GM19324 (cell line): ENCODE data around the gene CTDSPL.
"Not testable (repeated sequence)": the region's sequence is repeated elsewhere in the genome, so short reads cannot be mapped to it uniquely, and the experiment has no call there.

Experiments
- ATAC-seq: cut with Tn5 transposase; IDR thresholded peaks from one replicate; pipeline ENCODE4 v1.9.1; 2021; ENCODE audit warnings: mild to moderate bottlenecking, moderate library complexity; ENCODE audit not compliant: unreplicated experiment, low FRiP score

CTDSPL gene

GRCh38 chr3:37861620-37862041 is at the start of gene CTDSPL:
TSS of gene CTDSPL (plus strand) at chr3:37861880. CDS start at chr3:37862200, 320 bp downstream.
- no peak for ATAC-seq

- no peak for ATAC-seq
Measured at GRCh38 chr3:37812499-37812896, 49.2 kb upstream of the CTDSPL start.

- no peak for ATAC-seq
Measured at GRCh38 chr3:37813403-37813802, 48.3 kb upstream of the CTDSPL start.

- no peak for ATAC-seq
Measured at GRCh38 chr3:37814547-37814946, 47.1 kb upstream of the CTDSPL start.

GRCh38 chr3:37815156-37815555 is 46.5 kb upstream of the CTDSPL start:
- ATAC-seq: not testable (repeated sequence)

- no peak for ATAC-seq
Measured at GRCh38 chr3:37816271-37816670, 45.4 kb upstream of the CTDSPL start.

- no peak for ATAC-seq
Measured at GRCh38 chr3:37819591-37819990, 42.1 kb upstream of the CTDSPL start.

GRCh38 chr3:37820286-37820685 is 41.4 kb upstream of the CTDSPL start:
- ATAC-seq: no peak

GRCh38 chr3:37823189-37823588 is 38.5 kb upstream of the CTDSPL start:
- ATAC-seq: no peak

- ATAC-seq: no peak
Measured at GRCh38 chr3:37824090-37824953, 37.4 kb upstream of the CTDSPL start.

GRCh38 chr3:37824954-37825328 is 36.7 kb upstream of the CTDSPL start:
- ATAC-seq: no peak

GRCh38 chr3:37825744-37826400 is 35.8 kb upstream of the CTDSPL start:
- ATAC-seq: no peak

GRCh38 chr3:37826502-37826901 is 35.2 kb upstream of the CTDSPL start:
- ATAC-seq: no peak

- no peak for ATAC-seq
Measured at GRCh38 chr3:37826933-37827332, 34.7 kb upstream of the CTDSPL start.

- no peak for ATAC-seq
Measured at GRCh38 chr3:37832480-37832879, 29.2 kb upstream of the CTDSPL start.

GRCh38 chr3:37833302-37834186 is 28.1 kb upstream of the CTDSPL start:
- ATAC-seq: no peak

GRCh38 chr3:37836589-37836988 is 25.1 kb upstream of the CTDSPL start:
- no peak for ATAC-seq

GRCh38 chr3:37847689-37848088 is 14.0 kb upstream of the CTDSPL start:
- no peak for ATAC-seq

GRCh38 chr3:37849146-37849923 is 12.3 kb upstream of the CTDSPL start:
- ATAC-seq: no peak

- no peak for ATAC-seq
Measured at GRCh38 chr3:37852097-37852496, 9.6 kb upstream of the CTDSPL start.
